Osteocyte (in vitro differentiated cells): ENCODE measurements around the gene NEUROG1. TPM values are rescaled to one million over a fixed set of nuclear protein-coding genes. Genes with fewer than 3 reads are reported as not detected.

Experiments used
- DNase-seq: peaks from one replicate; pipeline ENCODE4 v3.0.0; 2021; ENCODE audit warnings: mixed read lengths; ENCODE audit not compliant: unreplicated experiment; ENCODE audit errors: extremely low spot score
- H3K27ac Mint-ChIP-seq: one replicate; pipeline ENCODE4 v1.8.0; 2021; ENCODE audit warnings: mild to moderate bottlenecking, mixed read lengths; ENCODE audit not compliant: unreplicated experiment
- H3K27me3 Mint-ChIP-seq: one replicate; pipeline ENCODE4 v1.8.0; 2021; ENCODE audit warnings: mixed read lengths; ENCODE audit not compliant: unreplicated experiment
- H3K36me3 Mint-ChIP-seq: one replicate; pipeline ENCODE4 v1.8.0; 2021; ENCODE audit warnings: mixed read lengths; ENCODE audit not compliant: unreplicated experiment
- H3K4me1 Mint-ChIP-seq: one replicate; pipeline ENCODE4 v1.8.0; 2021; ENCODE audit warnings: mixed read lengths; ENCODE audit not compliant: unreplicated experiment
- H3K4me3 Mint-ChIP-seq: one replicate; pipeline ENCODE4 v1.8.0; 2021; ENCODE audit warnings: mild to moderate bottlenecking, moderate library complexity, mixed read lengths; ENCODE audit not compliant: unreplicated experiment
- H3K9me3 Mint-ChIP-seq: one replicate; pipeline ENCODE4 v1.8.0; 2021; ENCODE audit warnings: mixed read lengths; ENCODE audit not compliant: unreplicated experiment
- CTCF ChIP-seq: fragments of 200-600 bp; sonication (generic); IDR thresholded peaks from 2 replicates; pipeline ENCODE4 v1.5.0; 2021; ENCODE audit warnings: antibody characterized with exemption, mild to moderate bottlenecking, moderate library complexity
- total RNA-seq: library from RNA; stranded (reverse); gene quantifications from 2 replicates; pipeline ENCODE4 v1.2.1, GENCODE V29; 2021

The NEUROG1 gene
- total RNA-seq, 1 donor from 2014 or later: not detected

GRCh38 chr5:135487037-135487395 is 48.7 kb downstream of the NEUROG1 start:
- H3K36me3 Mint-ChIP-seq: no peaks in the 10 kb centered on the region
- peaks cover 20% of the 10 kb centered on the region for H3K4me1 Mint-ChIP-seq
- no peak overlapping the region for H3K4me3 Mint-ChIP-seq
- no peak for TF ChIP-seq CTCF
- no peak overlapping the region for H3K27ac Mint-ChIP-seq
- no peak for DNase-seq
- no peaks in the 10 kb centered on the region for H3K9me3 Mint-ChIP-seq
- peaks cover 65% of the 10 kb centered on the region for H3K27me3 Mint-ChIP-seq

GRCh38 chr5:135486131-135487036 is 49.4 kb downstream of the NEUROG1 start:
- H3K27ac Mint-ChIP-seq: no peak overlapping the region
- H3K27me3 Mint-ChIP-seq: peaks cover 65% of the 10 kb centered on the region
- no peaks in the 10 kb centered on the region for H3K9me3 Mint-ChIP-seq
- no peak for DNase-seq
- peaks cover 20% of the 10 kb centered on the region for H3K4me1 Mint-ChIP-seq
- H3K36me3 Mint-ChIP-seq: no peaks in the 10 kb centered on the region
- H3K4me3 Mint-ChIP-seq: no peak overlapping the region
- no peak for TF ChIP-seq CTCF

- Mint-ChIP-seq H3K4me3 (no peak overlapping the region), H3K9me3 (no peaks in the 10 kb centered on the region), H3K27me3 (peaks cover 55% of the 10 kb centered on the region), H3K36me3 (no peaks in the 10 kb centered on the region), H3K27ac (no peak overlapping the region), H3K4me1 (peaks cover 15% of the 10 kb centered on the region)
- no peak for TF ChIP-seq CTCF
- DNase-seq: no peak
These were observed 51.1 kb downstream of the NEUROG1 start for GRCh38 chr5:135484674-135485086.

Other genes starting within 250 kb of the NEUROG1 start
- gene MACROH2A1, start 136.7 kb downstream of the NEUROG1 start, total RNA-seq: 123 and 126 TPM in 2 replicates
- gene DCANP1, start 88.6 kb downstream of the NEUROG1 start, total RNA-seq: not detected in 2 replicates
- not detected in 2 replicates for gene TIFAB, start 83.6 kb downstream of the NEUROG1 start, total RNA-seq
- 0.16 TPM in 1 of 2 replicates, not detected in the other for gene CXCL14, start 43.0 kb upstream of the NEUROG1 start, total RNA-seq